GM12801 (cell line): ENCODE results near the gene ABHD12.

Experiments used
- TF ChIP-seq, protein P1 (sequence below): IDR thresholded peaks from one replicate; pipeline ENCODE4 v1.5.1; 2011; ENCODE audit warnings: control low read depth; ENCODE audit not compliant: insufficient read length; ENCODE audit errors: extremely low read depth

Gene ABHD12

GRCh38 chr20:25346349-25346748, 44.3 kb downstream of the ABHD12 start:
- TF ChIP-seq, protein P1, sequence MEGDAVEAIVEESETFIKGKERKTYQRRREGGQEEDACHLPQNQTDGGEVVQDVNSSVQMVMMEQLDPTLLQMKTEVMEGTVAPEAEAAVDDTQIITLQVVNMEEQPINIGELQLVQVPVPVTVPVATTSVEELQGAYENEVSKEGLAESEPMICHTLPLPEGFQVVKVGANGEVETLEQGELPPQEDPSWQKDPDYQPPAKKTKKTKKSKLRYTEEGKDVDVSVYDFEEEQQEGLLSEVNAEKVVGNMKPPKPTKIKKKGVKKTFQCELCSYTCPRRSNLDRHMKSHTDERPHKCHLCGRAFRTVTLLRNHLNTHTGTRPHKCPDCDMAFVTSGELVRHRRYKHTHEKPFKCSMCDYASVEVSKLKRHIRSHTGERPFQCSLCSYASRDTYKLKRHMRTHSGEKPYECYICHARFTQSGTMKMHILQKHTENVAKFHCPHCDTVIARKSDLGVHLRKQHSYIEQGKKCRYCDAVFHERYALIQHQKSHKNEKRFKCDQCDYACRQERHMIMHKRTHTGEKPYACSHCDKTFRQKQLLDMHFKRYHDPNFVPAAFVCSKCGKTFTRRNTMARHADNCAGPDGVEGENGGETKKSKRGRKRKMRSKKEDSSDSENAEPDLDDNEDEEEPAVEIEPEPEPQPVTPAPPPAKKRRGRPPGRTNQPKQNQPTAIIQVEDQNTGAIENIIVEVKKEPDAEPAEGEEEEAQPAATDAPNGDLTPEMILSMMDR = no peak

- TF ChIP-seq, protein P1 = no peak
Observed at GRCh38 chr20:25345721-25346120, 44.9 kb downstream of the ABHD12 start.

- TF ChIP-seq, protein P1 = no peak
Observed at GRCh38 chr20:25344634-25345033, 46.0 kb downstream of the ABHD12 start.

DNA sequence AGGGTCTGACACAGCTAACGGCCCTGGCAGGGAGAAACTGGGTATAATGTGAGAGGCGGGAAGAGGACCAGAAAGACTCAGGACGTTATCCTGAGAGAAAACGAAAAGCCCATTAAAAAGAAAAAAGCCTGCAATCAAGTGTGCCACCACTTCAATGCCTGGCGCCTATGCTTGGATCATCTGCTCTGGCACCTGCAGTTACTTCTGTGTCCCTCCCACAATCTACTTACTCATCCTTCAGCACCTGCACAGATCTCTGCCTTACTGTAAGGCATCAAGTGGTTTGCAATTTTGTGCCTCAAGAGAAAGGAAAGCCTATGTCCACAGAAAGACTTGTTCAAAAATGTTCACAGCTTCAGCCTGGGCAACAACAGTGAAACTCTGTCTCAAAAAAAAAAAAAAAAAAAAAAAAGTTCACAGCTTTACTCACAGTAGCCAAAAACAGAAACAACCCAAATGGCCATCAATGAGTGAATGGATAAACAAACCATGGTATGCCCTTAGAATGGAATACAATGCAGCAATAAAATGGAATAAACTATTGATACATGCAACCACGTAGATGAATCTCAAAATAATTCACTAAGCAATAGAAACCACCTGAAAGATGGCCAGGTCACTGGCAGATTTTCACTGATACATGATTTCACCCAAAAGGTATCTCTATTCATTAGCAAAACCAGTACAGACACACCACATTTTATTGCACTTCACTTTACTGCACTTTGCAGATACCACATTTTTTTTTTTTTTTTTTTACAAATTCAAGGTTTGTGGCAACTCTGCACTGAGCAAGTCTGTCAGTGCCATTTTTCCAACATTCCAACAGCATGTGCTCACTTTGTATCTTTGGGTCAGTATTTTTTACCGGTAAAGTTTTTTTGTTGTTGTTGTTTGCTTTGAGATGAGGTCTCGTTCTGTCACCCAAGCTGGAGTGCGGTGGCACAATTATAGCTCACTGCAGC, 48.6 kb downstream of the ABHD12 start:
- TF ChIP-seq, protein P1 = no peak

GRCh38 chr20:25340380-25340779, 50.3 kb downstream of the ABHD12 start:
- TF ChIP-seq, protein P1 = no peak

- TF ChIP-seq, protein P1 = no peak
Observed at GRCh38 chr20:25339608-25340007, 51.0 kb downstream of the ABHD12 start.

DNA sequence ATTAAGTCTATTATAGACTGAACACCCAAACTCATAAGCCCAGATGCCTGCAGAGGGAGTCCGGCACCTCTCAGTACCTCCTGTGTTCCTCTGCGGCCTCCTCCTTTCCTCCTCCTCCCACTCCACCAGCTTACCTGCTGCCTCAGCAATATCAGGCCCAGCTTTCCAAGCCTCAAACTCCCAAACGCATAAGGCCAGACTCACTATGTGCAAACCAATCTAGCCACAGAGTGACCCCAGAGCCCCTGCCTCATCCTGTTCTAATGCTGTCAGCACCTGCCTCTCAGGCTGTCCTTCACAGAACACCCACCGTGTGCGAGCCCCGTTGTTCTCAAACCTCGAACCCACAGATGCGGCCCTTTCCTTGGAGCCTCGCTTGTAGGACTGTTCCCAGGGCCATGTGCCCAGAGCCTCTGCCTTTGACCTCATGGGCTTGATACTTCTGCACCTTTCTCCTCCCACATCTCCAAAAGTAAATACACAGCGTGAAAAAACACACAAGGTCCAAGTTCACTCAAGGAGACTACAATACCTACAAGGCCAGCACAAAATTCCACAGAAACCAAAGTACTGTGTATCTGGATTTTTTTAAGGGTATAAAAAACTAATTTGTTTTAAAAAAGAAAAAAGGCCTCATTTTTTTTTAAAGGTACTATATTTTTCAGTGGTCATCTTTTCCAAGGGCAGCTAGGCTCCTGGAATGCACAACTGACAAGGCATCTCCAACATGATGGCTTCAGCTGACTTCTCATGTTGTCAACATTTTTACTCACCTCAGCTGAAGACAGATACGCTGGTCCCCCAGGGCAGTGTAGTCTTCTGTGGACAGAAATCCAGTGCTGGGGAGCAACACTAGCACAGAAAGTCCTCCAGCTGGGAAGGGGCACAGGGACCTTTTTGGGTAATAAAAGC, 52.3 kb downstream of the ABHD12 start:
- TF ChIP-seq, protein P1 = no peak
